GM12891 (cell line): ENCODE measurements around the gene VCP.

Experiments used
- DNase-seq: peaks from one replicate; pipeline ENCODE4 v3.0.0; 2011; ENCODE audit warnings: low spot score; ENCODE audit not compliant: insufficient read length
- FAIRE-seq: peaks from 2 replicates; lab custom pipeline; 2011; peaks lifted over from hg19 to GRCh38; lab: Jason Lieb, UNC
- PAX5 ChIP-seq: IDR thresholded peaks from 2 replicates; pipeline ENCODE4 v1.6.1; 2011; ENCODE audit warnings: low read length, moderate library complexity, mild to moderate bottlenecking; ENCODE audit not compliant: insufficient read depth, severe bottlenecking
- POLR2A ChIP-seq: IDR thresholded peaks from 2 replicates; pipeline ENCODE4 v1.6.1; 2011; ENCODE audit warnings: low read depth, low read length, control low read depth
- POLR2AphosphoS5 ChIP-seq: IDR thresholded peaks from 2 replicates; pipeline ENCODE4 v1.6.1; 2011; ENCODE audit warnings: low read depth, low read length, control low read depth
- POU2F2 ChIP-seq: IDR thresholded peaks from 2 replicates; pipeline ENCODE4 v1.6.1; 2011; ENCODE audit warnings: low read depth, mild to moderate bottlenecking, control low read depth, low read length, moderate library complexity
- SPI1 ChIP-seq: IDR thresholded peaks from 2 replicates; pipeline ENCODE4 v1.6.1; 2011; ENCODE audit warnings: low read depth, low read length, control low read depth
- TAF1 ChIP-seq: IDR thresholded peaks from 2 replicates; pipeline ENCODE4 v1.6.1; 2011; ENCODE audit warnings: low read depth, low read length, control low read depth

Gene VCP

DNA sequence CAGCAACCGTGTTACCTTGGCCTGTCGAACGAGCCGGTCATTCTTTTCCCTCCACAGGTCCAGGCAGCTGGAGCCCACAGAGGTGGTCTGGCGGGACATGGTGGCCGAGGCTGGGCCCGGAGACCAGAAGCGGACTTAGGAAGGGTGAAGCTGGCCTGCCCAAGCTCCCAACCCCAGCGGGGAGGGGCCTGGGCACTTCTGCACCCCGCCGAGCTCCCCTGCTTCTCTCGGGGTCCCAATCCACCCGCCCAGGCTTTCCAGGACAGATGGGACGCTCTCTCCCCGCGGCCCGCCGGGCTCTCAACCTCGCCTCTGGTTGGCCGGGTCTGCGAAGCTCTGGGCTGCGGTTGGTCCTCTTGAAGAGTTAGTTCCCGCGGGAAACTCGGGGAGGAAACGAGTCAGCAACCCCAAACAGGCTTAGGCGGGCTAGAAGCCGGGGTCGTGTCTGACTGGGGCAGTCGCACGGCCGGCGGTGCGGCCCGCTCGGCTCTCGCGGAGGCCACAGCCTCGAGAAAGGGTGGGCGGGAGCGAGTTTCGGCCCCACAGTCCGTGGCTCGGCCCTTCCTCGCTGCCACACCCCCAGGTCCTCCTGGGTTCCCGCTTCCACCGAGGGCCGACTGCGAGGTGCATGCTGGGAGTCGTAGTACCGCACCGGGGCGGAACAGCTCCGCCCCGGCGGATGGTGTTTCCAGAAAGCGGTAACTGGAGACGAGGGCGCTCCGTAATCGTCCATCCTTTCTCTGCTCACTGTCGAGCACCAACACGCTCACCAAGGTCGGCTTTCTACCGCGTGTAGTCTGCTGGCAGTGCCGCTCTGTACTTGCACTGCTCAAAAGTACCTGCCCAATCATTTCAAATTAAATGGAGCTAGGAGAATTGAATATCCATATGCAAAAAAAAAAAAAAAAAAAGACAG lies 7.3 kb upstream of the VCP start, which contains the start of gene FANCG:
Gene FANCG, minus strand, starts transcription at position 517 of the 916 bp plus-strand sequence. Its CDS starts 418 bp downstream, at position 99.
- FAIRE-seq, result peak; percentile 99
- DNase-seq, result peak; percentile 90
- TF ChIP-seq PAX5 (no peak), SPI1 (peak; percentile 28), TAF1 (peak; percentile 48; the same call in 1 of the 2 replicates), POU2F2 (peak; percentile 71; the same call in 1 of the 2 replicates), POLR2A (peak; percentile 81), POLR2AphosphoS5 (peak; percentile 73)

DNA sequence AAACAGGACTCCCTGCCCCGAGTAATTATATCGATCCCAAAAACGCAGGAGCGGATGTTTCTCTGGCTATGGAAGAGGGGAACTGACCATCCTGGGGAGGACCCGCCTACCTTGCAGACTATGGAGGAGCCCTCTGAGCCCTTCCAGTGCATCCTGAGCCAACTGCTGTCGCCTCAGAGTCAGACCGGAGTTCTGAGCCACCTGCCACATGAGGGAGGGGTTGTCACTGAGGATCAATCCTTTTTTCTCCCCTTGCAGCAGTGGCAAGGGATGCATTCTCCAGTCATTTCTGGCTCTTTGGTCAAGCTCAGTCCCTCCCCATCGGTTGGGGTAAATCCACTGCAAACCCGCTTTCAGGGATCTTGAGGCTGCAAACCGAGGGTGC lies 6.6 kb upstream of the VCP start:
- DNase-seq (no peak), FAIRE-seq (peak; percentile 16)
- TF ChIP-seq TAF1 (no peak), POU2F2 (no peak), POLR2A (no peak), SPI1 (no peak), POLR2AphosphoS5 (no peak), PAX5 (no peak)

DNA sequence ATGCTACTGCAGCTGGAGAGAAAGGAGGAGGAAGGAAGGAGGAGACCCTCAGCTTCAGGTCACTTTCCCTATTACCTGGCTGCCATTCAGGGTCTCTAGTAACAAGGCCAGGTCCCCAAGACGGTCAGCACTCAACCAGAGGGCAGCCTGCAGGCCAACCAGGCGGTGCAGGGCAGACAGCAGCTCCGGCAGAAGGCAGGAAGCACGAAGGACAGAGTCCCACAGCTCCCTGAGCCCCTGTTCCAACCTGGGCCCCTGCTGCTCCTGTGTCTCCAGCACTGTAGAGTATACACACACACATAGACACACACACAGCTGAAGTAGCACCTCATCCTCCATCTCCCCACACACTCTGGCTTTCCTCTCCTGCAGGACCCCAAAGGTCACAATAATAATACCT lies 5.6 kb upstream of the VCP start:
- no peak for DNase-seq

DNA sequence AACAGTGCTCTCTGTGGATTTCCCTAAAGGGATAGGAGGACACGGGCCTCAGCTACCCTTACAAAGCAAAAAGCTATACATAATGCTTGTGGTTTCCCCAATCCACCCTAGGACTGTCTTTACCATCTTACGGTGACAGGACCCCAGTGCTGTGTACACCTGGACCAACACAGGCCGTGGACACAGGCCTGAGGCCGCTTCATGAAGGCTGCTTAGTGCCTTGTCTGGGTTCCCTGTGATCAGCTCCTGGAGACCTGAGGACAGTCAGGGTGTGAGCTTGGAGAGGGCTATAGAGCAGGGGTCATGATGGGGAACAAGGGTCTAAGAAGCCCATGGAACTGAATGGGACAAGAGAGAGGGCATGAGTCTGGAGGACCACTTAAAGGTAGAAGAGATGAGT lies 4.4 kb upstream of the VCP start:
- FAIRE-seq, result no peak
- TF ChIP-seq SPI1 (no peak), PAX5 (no peak), POLR2A (no peak), POU2F2 (no peak), TAF1 (no peak), POLR2AphosphoS5 (no peak)
- no peak for DNase-seq

More for the DNA sequence above, 5.6 kb upstream of the VCP start:
- no peak for FAIRE-seq
- TF ChIP-seq TAF1 (no peak), POLR2A (no peak), POLR2AphosphoS5 (no peak), SPI1 (no peak), POU2F2 (no peak), PAX5 (no peak)

DNA sequence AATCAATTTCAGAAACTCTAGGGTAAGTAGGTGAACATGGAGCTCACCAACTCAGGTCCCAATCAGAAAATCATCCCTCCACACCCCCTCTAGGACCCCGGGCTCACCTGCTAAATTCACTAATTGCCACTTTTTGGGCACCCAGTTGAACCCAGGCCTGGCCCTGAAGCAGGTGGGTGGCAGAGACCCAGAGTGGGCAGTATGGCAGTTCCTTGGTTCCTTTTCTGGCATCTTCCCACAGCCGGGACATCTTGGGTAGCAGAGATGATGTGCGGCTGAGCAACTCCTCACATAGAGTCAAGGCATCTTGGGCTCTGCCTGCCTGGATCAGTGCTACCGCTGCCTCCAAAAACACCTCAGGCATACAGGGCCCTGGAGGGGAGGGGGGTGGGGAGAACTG lies 2.9 kb upstream of the VCP start:
- FAIRE-seq (no peak), DNase-seq (no peak)
- TF ChIP-seq POU2F2 (no peak), POLR2A (no peak), PAX5 (no peak), POLR2AphosphoS5 (no peak), SPI1 (no peak), TAF1 (no peak)

DNA sequence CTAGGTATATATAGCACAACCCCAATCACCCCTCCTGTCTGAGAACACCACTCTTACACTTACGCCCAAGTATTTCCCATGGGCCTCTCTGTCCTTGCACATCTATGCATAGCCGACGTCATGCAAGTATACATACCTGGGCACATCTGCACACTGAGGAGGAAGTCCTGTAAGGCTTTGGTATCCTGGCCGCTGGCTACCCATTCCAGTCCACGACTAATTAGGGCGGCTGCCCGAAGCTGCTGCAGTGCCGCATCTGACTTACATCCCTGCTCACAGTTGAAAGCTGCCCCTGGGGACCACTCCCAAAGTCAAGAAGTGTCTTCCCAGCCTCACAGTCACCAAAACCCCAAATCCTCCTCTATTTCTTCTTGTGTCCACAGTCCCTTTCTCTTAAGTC lies 2.4 kb upstream of the VCP start:
- TF ChIP-seq POLR2AphosphoS5 (no peak), POLR2A (no peak), TAF1 (no peak), SPI1 (no peak), POU2F2 (no peak), PAX5 (no peak)

DNA sequence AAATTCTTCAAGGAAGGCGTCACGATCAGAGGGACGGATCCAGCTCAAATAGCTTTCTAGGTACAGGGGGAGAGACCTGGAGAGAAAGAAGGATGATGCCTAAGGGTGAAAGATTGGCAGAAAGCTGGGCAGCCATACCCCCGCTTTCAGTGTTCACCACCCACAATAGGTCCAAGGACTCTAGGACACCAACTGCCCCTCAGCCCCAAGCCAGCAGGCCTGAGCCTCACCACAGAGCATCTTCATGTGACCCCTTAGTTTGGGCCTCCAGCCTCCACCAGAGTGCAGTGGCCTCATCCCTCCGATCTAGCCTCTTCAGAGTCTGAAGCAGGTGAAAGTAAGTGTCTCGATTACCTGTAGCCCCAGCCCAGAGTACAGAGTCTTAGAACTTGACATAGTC lies 1.7 kb upstream of the VCP start:
- TF ChIP-seq POLR2A (no peak), TAF1 (no peak), POLR2AphosphoS5 (no peak), POU2F2 (no peak), SPI1 (no peak)
- no peak for DNase-seq
- no peak for FAIRE-seq

More for the DNA sequence above, 2.4 kb upstream of the VCP start:
- FAIRE-seq (no peak), DNase-seq (no peak)

DNA sequence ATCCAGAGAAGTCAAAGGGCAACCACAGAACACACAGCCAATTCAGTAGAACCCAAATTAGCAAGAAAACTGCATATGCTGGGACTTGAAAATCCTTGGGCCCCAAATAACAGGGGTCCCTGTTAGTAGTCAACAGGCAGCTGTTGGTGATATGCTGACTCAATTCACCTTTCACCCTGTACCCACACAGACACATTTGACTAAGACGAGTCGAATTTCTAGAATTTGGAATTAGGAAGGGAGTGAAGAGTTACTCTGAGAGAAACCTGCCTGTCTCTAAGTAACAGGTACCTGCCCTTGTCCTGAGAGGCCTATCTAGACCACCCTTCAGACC lies 821 bp upstream of the VCP start:
- TF ChIP-seq SPI1 (no peak), POU2F2 (no peak), PAX5 (no peak), POLR2A (no peak), TAF1 (no peak), POLR2AphosphoS5 (no peak)
- DNase-seq (no peak), FAIRE-seq (no peak)

DNA sequence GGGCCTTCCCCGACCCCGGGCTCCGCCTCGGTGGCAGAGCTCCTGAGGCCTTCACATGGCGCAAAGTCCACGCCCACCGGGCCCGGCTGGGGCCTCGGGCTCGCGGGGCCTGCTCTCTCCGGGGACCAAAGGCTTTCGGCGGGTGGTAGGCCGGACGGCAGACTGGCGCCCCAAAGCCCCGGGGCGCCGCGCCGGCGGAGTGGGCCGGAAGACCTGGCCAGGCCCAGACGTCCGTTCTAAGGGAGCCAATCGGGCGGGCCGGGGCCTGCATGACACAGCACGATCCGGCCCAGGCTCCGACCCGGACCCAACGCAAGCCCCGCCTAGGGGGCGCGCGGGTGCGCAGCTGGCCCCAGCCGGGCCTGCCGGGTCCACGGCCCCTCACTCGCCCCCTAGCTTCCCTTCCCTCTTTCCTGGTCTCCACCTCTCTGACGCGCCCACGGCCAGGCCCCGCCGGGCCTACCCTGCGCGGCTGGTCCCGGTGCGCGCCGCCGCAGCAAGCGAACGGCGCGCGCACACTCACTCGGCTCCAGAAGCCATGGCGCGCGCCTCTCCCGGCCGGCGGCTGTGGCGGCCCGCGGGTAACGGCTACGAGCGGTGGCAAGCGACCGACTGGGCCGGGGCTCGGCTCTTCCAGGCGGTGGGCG lies 488 bp downstream of the VCP start:
- no peak for TF ChIP-seq SPI1
- TF ChIP-seq POU2F2, result 0 out of 2 replicates have a peak, but pooled peaks have one; percentile 19
- TF ChIP-seq POLR2AphosphoS5, result peak; percentile 38
- peak; percentile 41; the same call in 1 of the 2 replicates for TF ChIP-seq TAF1
- TF ChIP-seq PAX5, result no peak
- peak; percentile 68 for TF ChIP-seq POLR2A
- FAIRE-seq (no peak), DNase-seq (peak; percentile 75)
